ENCODE results near the gene CELF5. TPM values are rescaled to one million over a fixed set of nuclear protein-coding genes. Genes with fewer than 3 reads are reported as not detected.
A peak's percentile ranks its signal among the peaks of the same experiment; 100 is the strongest.
"Not testable (repeated sequence)": the region's sequence is repeated elsewhere in the genome, so short reads cannot be mapped to it uniquely, and the experiment has no call there.

Gene CELF5
- total and polyA plus RNA-seq, 9 donors, result 1.3 to 6.4 (median 2.8) TPM

DNA sequence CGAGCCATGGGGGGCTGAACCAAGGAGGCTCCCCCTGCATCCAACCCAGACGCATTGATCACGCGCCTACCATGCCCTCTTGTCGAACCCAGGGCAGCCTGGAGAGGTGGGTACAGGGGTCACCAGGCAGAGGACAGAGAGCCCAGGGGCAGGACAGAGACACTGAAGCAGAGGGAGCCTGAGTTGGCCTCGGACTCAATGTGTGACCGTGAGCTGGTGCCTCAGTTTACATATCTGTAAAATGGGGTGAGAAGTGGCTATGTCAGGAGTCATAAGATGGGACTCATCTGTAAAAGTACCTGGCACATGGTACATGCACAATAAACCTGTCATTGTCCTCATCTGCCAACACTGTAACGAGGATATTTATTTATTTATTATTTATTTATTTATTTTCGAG, 117.8 kb downstream of the CELF5 start:
- Histone ChIP-seq H3K27ac (no peak overlapping the region), H3K9me3 (no peaks in the 10 kb centered on the region), H3K36me3 (no peaks in the 10 kb centered on the region), H3K27me3 (no peaks in the 10 kb centered on the region), H3K4me3 (no peak overlapping the region), H3K4me1 (ENCODE audit: insufficient read depth) (peaks cover 21% of the 10 kb centered on the region)
- TF ChIP-seq EP300 (IDR thresholded peaks at IDR 0.05) (no peak), POLR2A (IDR thresholded peaks at IDR 0.05) (no peak)
- TF ChIP-seq, protein P1, sequence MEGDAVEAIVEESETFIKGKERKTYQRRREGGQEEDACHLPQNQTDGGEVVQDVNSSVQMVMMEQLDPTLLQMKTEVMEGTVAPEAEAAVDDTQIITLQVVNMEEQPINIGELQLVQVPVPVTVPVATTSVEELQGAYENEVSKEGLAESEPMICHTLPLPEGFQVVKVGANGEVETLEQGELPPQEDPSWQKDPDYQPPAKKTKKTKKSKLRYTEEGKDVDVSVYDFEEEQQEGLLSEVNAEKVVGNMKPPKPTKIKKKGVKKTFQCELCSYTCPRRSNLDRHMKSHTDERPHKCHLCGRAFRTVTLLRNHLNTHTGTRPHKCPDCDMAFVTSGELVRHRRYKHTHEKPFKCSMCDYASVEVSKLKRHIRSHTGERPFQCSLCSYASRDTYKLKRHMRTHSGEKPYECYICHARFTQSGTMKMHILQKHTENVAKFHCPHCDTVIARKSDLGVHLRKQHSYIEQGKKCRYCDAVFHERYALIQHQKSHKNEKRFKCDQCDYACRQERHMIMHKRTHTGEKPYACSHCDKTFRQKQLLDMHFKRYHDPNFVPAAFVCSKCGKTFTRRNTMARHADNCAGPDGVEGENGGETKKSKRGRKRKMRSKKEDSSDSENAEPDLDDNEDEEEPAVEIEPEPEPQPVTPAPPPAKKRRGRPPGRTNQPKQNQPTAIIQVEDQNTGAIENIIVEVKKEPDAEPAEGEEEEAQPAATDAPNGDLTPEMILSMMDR (IDR thresholded peaks at IDR 0.05), result no peak
- no peak for DNase-seq
- intact Hi-C loops (cut with DNase I), result loop anchor here in 1 of 4 donors (10.0 kb wide), 1 partner anchor 63 kb away; no protein-coding TSS in a partner anchor
- 81 to 91% (median 91%) methylated on average over 9 of the region's 9 CpGs for WGBS, 3 donors

DNA sequence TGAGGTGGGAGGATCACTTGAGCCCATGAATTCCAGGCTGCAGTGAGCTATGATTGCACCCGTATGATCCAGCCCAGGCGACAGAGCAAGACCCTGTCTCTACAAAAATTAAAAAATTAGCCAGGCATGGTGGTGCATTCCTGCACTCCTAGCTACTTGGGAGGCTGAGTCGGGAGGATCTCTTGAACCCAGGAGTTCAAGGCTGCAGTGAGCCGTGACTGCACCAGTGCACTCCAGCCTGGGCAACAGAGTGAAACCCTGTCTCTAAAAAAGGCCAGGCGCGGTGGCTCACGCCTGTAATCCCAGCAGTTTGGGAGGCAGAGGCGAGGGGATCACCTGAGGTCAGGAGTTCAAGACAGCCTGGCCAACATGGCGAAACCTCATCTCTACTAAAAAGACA, 118.5 kb downstream of the CELF5 start:
- peak overlapping the region; percentile 54 to 85 for H3K27ac ChIP-seq
- H3K27me3 ChIP-seq, DNase-seq, H3K36me3 ChIP-seq, H3K9me3 ChIP-seq, H3K4me3 ChIP-seq: not testable (repeated sequence)
- intact Hi-C loops (cut with DNase I), result loop anchor here in 1 of 4 donors (10.0 kb wide), 1 partner anchor 62 kb away; no protein-coding TSS in a partner anchor
- 60 to 72% (median 68%) methylated on average over 9 of the region's 9 CpGs for WGBS, 3 donors
- peaks cover 18% of the 10 kb centered on the region for H3K4me1 ChIP-seq (ENCODE audit: insufficient read depth)

DNA sequence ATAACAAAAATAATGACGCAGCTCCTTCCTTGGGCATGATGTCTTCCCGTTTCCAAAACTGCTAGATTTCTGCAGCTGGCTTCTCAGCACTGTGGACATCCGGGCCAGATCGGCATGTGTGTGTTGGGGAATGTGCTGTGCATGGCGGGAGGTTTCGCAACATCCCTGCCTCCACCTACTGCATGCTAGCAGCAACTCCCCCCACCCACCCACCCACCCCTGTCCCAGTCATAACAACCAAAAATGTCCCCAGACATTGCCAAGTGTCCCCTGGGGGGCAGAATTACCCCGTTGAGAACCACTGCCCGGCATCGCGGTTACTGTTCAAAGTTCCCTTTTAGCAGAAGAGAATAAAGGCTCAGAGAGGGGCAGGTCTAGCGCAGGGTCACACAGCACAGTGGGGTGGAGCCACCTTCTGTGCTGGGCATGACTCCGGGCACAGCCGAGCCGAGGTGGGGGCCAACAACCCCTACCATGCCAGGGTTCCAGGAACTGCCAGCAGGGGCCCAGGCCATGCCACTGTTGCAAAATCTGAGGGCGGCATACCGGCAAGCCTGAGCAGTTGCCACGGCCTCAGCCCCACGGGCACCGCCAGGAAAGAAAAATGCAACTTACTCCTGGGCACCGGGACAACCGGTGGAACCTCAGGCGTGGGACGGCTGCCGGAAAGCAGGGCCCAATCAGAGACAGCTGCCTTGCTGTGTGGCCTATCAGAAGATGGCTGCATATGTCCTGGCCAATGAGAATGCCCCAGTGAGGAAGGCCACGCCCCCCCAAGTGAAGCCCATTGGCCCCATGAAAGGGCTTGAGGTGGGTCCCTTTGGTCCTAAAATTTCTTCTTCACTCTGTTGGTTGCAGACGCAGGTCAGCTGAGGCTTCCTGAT, 119.4 kb downstream of the CELF5 start:
- TF ChIP-seq, protein P1 (IDR thresholded peaks at IDR 0.05), result no peak
- peak; percentile 42 for TF ChIP-seq EP300 (IDR thresholded peaks at IDR 0.05)
- DNase-seq, result peak; percentile 81 to 91 (median 86)
- H3K27me3 ChIP-seq, result no peaks in the 10 kb centered on the region

DNA sequence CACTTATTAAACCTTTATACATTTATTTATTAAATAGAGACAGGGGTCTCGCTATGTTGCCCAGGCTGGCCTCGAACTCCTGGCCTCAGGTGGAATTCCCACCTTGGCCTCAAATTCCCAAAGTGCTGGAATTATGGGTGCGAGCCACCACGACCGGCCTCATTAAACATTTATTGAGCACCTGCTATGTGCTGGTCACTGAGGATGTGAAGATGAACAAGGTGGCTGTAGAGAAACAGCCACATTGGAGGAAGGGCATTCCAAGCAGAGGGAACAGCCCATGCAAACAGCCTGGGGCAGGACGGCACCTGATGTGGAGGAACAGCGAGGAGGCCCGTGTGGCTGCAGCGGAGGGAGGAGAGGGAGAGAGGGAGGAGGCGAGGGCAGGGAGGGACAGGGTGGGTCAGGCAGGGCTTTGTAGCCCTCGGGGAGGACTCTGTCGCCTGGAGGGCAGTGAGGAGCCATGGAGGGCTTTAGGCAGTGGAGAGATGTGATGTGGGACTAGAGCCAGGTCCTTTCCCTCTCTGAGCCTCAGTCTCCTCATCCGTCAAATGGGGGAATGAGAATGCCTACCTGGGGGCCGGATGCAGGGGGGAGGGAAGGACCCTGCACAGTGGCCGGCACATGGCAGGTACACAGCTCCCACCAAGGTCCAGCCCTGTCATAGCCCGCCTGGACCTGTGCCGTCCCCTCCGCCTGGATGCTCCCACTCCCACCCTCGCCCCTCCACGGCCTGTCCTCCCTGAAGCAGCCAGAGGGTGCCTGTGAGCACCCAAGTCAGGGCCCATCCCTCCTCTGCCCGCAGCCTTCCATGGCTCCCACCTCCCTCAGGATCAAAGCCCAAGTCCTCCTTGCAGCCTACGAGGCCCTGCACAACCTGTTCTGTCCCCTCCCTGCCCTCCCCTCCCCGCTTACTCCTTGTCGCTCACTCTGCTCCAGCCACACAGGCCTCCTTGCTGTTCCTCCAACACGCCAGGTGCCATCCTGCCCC, 120.4 kb downstream of the CELF5 start:
- intact Hi-C loops (cut with DNase I), result loop anchor here in 1 of 4 donors (10.0 kb wide), 1 partner anchor 60 kb away; no protein-coding TSS in a partner anchor
- H3K4me1 ChIP-seq (ENCODE audit: insufficient read depth), result peaks cover 16% of the 10 kb centered on the region
- TF ChIP-seq, protein P1 (IDR thresholded peaks at IDR 0.05), result no peak
- 86 to 93% (median 88%) methylated on average over 25 of the region's 25 CpGs for WGBS, 3 donors
- H3K27me3 ChIP-seq, result no peaks in the 10 kb centered on the region
- DNase-seq, result peak in 2 of 5 donors; percentile 50
- H3K4me3 ChIP-seq, result no peak overlapping the region
- H3K27ac ChIP-seq, result peak overlapping the region; percentile 8 to 85
- H3K9me3 ChIP-seq, result no peaks in the 10 kb centered on the region
- H3K36me3 ChIP-seq, result no peaks in the 10 kb centered on the region

More for the DNA sequence above, 119.4 kb downstream of the CELF5 start:
- H3K9me3 ChIP-seq, result no peaks in the 10 kb centered on the region
- intact Hi-C loops (cut with DNase I), result loop anchor here in 1 of 4 donors (10.0 kb wide), 1 partner anchor 61 kb away; no protein-coding TSS in a partner anchor
- 15 to 34% (median 26%) methylated on average over 26 of the region's 26 CpGs for WGBS, 3 donors
- H3K27ac ChIP-seq, result peak overlapping the region; percentile 68 to 85
- H3K4me1 ChIP-seq (ENCODE audit: insufficient read depth), result peaks cover 16% of the 10 kb centered on the region
- H3K4me3 ChIP-seq, result no peak overlapping the region
- no peaks in the 10 kb centered on the region for H3K36me3 ChIP-seq

All from ovary (tissue), 9 donors.